Measurements from ENCODE around the gene DVL1. TPM values are rescaled to one million over a fixed set of nuclear protein-coding genes. Genes with fewer than 3 reads are reported as not detected.

Gene DVL1
- total and polyA plus RNA-seq, 10 of the 15 experiments (the other 5 are each of a cell fraction or from before 2014, with no cell fraction given), result 0.10 to 31.1 (median 4.6) TPM

GRCh38 chr1:1329304-1330210 is 19.7 kb downstream of the DVL1 start:
- SMC1A ChIA-PET (ENCODE audit: uncharacterized antibody, unreplicated experiment), result no interaction called here
- Histone ChIP-seq H3K9me3 (replicated peaks; ENCODE audit: control insufficient read depth, insufficient read depth, low read length) (no peaks in the 10 kb centered on the region), H3K79me2 (ENCODE audit: control insufficient read depth, insufficient read depth, low read length) (peaks cover 12% of the 10 kb centered on the region), H3K4me1 (ENCODE audit: control insufficient read depth, insufficient read depth, low read length) (peaks cover 5% of the 10 kb centered on the region; the same call in 1 of the 2 replicates), H3K9ac (ENCODE audit: control insufficient read depth, insufficient read depth, low read length) (no peak overlapping the region), H3K36me3 (ENCODE audit: control insufficient read depth in 2 of 2, insufficient read depth in 2 of 2, low read length in 1 of 2) (no peaks in the 10 kb centered on the region), H2AFZ (ENCODE audit: control insufficient read depth, low read depth, low read length) (no peak overlapping the region), H3K4me3 (no peak overlapping the region), H3K27ac (ENCODE audit: control insufficient read depth, insufficient read depth) (no peak overlapping the region), H4K20me1 (ENCODE audit: control insufficient read depth, insufficient read depth) (no peaks in the 10 kb centered on the region), H3K4me2 (ENCODE audit: control insufficient read depth, insufficient read depth) (no peak overlapping the region), H3K27me3 (replicated peaks in 1 of 2; ENCODE audit: control insufficient read depth in 2 of 2, insufficient read depth in 2 of 2, low read length in 1 of 2) (no peaks in the 10 kb centered on the region)
- CTCF ChIA-PET, result no interaction called here
- ATAC-seq, result no peak
- no TSS peak for BruUV-seq (replicated peaks)
- no peak for FAIRE-seq
- in situ Hi-C loops (cut with MboI) (no loop called here), intact Hi-C loops (cut with micrococcal nuclease; ENCODE audit: unreplicated experiment) (no loop called here)
- TF ChIP-seq POLR2A (IDR thresholded peaks at IDR 0.05; ENCODE audit: low read depth, low read length) (peak; percentile 65), BCL3 (IDR thresholded peaks at IDR 0.05; ENCODE audit: borderline replicate concordance, insufficient read depth, low read depth, low read length, poor library complexity, severe bottlenecking) (peak; percentile 96), BCL11A (IDR thresholded peaks at IDR 0.05; ENCODE audit: low read depth, low read length) (no peak), TCF3 (IDR thresholded peaks at IDR 0.05; ENCODE audit: borderline replicate concordance, insufficient read depth, low read depth, low read length) (peak; percentile 75), POU2F2 (IDR thresholded peaks at IDR 0.05; ENCODE audit: borderline replicate concordance, low read depth, low read length) (peak; percentile 9; the same call in 1 of the 3 replicates), DPF2 (IDR thresholded peaks at IDR 0.05) (no peak), SRF (IDR thresholded peaks at IDR 0.05; ENCODE audit: low read depth in 2 of 2, low read length in 2 of 2) (no peak), BMI1 (IDR thresholded peaks at IDR 0.05; ENCODE audit: borderline replicate concordance) (no peak), NR2C1 (IDR thresholded peaks at IDR 0.05) (no peak), TARDBP (IDR thresholded peaks at IDR 0.05; ENCODE audit: borderline replicate concordance) (peak; percentile 60), IRF4 (IDR thresholded peaks at IDR 0.05; ENCODE audit: low read depth, low read length) (no peak), EED (IDR thresholded peaks at IDR 0.05; ENCODE audit: low read depth) (no peak), POLR2AphosphoS5 (IDR thresholded peaks at IDR 0.05; ENCODE audit: low read length) (peak; percentile 26; the same call in 1 of the 2 replicates)
- TF ChIP-seq, protein P1, sequence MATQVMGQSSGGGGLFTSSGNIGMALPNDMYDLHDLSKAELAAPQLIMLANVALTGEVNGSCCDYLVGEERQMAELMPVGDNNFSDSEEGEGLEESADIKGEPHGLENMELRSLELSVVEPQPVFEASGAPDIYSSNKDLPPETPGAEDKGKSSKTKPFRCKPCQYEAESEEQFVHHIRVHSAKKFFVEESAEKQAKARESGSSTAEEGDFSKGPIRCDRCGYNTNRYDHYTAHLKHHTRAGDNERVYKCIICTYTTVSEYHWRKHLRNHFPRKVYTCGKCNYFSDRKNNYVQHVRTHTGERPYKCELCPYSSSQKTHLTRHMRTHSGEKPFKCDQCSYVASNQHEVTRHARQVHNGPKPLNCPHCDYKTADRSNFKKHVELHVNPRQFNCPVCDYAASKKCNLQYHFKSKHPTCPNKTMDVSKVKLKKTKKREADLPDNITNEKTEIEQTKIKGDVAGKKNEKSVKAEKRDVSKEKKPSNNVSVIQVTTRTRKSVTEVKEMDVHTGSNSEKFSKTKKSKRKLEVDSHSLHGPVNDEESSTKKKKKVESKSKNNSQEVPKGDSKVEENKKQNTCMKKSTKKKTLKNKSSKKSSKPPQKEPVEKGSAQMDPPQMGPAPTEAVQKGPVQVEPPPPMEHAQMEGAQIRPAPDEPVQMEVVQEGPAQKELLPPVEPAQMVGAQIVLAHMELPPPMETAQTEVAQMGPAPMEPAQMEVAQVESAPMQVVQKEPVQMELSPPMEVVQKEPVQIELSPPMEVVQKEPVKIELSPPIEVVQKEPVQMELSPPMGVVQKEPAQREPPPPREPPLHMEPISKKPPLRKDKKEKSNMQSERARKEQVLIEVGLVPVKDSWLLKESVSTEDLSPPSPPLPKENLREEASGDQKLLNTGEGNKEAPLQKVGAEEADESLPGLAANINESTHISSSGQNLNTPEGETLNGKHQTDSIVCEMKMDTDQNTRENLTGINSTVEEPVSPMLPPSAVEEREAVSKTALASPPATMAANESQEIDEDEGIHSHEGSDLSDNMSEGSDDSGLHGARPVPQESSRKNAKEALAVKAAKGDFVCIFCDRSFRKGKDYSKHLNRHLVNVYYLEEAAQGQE (IDR thresholded peaks at IDR 0.05; ENCODE audit: low read depth, low read length), result no peak
- POLR2A ChIA-PET, result no interaction called here
- DNase-seq (ENCODE audit: low read depth, low spot score), result no peak
- RAD21 ChIA-PET (ENCODE audit: unreplicated experiment), result no interaction called here
- WGBS (ENCODE audit: insufficient coverage, insufficient replicate concordance, low lambda C conversion rate, missing lambda C conversion rate), result 95% methylated on average over 58 of the region's 58 CpGs
